HG02884 (cell line): ENCODE measurements around the gene LACRT.

Experiments
- ATAC-seq: cut with Tn5 transposase; IDR thresholded peaks from one replicate; pipeline ENCODE4 v1.9.1; 2021; ENCODE audit warnings: mild to moderate bottlenecking, moderate library complexity; ENCODE audit not compliant: unreplicated experiment

The LACRT gene

GRCh38 chr12:54603173-54603814 is 31.4 kb downstream of the LACRT start:
- peak; percentile 95 for ATAC-seq

GRCh38 chr12:54602661-54603060 is 32.0 kb downstream of the LACRT start:
- no peak for ATAC-seq

DNA sequence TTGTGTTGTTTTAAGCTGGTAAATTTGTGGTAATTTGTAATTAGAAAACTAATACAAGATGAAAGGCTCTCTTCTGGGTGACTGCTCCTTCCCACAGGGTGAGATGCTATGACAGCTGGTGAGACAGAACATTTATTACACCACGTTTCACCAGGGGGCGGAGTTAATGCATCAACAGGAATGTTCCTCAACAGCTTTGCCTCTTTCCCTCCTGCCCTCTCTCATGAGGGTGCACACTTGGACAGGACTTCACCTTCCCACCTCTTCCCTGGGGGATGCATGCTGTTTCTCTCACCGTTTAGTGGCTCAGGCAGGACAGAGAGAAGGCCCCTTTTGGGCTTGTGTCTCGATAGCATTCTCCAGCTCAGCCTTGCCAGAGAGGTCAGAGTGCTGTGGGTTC is 32.9 kb downstream of the LACRT start:
- ATAC-seq, result no peak

GRCh38 chr12:54598970-54599369 is 35.7 kb downstream of the LACRT start:
- ATAC-seq, result no peak

DNA sequence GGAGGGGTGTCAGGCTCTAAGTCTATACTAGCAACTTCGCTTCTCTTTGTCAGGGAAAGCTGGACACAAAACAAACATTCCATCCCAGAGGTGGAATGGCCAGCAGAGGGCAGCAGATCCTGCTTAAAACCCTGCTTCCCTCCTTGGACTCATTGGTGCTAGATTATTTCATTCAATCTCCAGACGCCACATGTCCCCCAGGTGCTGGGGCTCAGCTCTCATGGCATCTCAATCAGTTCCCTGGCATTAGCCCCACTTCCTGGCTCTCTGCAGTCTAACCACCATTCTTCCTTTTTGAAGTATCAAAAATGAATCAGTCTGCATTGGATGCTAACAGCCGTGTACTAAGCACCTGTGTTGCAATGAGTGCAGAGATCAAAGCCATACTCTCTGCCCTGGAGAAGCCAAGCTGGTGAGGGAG is 38.2 kb downstream of the LACRT start:
- no peak for ATAC-seq

GRCh38 chr12:54595471-54595870 is 39.2 kb downstream of the LACRT start:
- ATAC-seq, result no peak

GRCh38 chr12:54593725-54594124 is 41.0 kb downstream of the LACRT start:
- ATAC-seq, result no peak

- ATAC-seq, result no peak
Observed at GRCh38 chr12:54593135-54593534, 41.6 kb downstream of the LACRT start.

DNA sequence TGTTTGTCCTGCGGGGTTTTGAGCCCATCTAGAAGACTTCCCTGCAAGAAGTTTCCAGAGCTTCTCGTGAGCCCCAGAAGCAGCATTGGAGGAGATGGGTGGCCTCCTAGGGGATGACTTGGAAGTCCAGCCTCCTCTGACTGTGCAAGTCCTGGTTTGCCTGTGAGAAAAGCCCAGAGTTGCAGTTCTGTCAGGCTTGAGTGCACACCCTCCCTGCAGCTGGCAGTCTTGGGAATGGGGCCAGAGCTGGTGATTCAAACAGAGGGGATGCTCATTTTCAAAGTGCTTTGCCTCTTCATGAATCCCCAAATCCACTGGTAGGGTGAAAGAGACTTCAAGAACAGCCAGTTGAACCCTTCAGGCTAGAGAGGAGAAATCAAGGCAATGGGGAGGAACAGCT is 42.4 kb downstream of the LACRT start:
- ATAC-seq, result no peak

DNA sequence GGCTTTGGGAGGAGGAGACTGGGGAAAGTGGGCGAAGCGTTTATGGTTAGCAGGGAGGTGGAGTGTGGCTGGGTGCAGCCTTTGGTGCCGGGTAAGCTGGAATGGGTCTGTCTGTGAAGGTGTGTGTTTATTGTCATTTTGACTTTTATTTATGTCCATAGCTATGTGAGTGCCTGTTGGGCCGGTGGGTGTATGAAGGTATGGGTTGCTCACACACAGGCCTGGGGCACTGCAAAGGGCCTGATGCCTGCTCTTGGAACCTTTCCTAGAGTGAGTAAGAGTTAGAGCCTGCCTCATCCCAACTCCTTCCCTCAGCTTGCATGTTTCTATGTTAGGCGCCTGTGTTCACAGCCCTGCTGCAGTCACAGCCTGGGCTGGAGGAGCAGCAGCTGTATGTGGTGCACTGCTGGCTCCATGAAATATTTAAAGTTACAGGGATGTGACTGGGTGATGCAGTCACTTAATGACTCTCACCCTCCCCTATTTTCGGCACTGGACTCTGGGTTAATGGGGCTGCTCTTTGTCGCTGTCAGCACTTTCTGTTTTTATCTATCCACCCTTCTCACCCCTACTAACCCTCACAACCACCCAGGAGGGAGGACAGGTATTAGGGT is 43.6 kb downstream of the LACRT start:
- no peak for ATAC-seq

GRCh38 chr12:54589964-54590363 is 44.7 kb downstream of the LACRT start:
- ATAC-seq, result no peak

GRCh38 chr12:54588890-54589267 is 45.8 kb downstream of the LACRT start:
- no peak for ATAC-seq

GRCh38 chr12:54588110-54588889 is 46.4 kb downstream of the LACRT start, which contains the start of gene PPP1R1A:
Gene PPP1R1A, minus strand, starts transcription at chr12:54588659. Its CDS starts 171 bp downstream, at chr12:54588488.
- no peak for ATAC-seq

DNA sequence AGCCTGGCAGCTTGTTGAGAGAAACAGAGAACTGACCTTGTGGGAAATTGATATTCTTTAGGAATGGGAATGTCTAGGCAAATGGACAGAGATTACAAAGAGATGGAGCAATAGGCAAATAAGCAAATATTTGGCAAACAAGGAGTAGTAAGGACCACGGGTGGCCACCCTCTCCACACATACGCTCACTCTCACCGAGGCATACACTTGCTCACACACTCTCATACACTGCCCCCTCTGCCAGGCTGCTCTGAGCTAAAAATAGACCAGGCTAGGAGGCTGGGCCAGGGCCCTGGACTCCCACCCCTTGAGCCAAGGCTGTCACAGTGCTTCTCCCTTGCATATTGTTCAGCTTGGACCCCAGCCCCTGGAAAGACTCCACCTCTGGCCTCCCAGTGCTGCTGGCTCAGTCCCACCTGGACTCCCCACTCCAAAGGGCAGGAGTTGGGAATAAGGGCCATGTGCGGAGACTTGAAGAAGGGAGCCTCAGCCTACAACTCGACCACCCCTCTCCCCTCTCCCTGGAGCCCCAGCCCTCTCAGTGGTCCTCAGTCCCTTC is 47.3 kb downstream of the LACRT start:
- ATAC-seq, result no peak

- no peak for ATAC-seq
Observed at GRCh38 chr12:54586620-54587019, 48.1 kb downstream of the LACRT start.

DNA sequence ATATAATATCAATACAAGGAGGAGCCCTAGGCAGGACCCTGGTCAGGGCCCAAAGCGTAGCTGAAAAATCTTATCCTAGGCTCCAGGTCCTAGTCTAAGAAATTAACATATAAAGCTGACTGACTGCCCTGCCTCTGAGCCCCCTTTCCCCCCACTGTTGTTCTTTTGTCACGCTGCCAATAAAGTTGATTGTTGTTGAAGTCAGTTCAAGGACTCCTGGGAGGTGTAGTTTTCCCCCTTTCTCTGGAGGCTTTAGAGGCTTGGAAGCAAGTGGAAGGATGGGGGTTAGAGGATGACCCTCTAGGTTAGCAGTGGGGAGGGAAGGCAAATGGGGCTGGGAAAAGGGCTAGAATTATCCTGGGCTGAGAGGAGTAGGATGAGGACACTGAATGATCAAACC is 49.5 kb downstream of the LACRT start:
- no peak for ATAC-seq

DNA sequence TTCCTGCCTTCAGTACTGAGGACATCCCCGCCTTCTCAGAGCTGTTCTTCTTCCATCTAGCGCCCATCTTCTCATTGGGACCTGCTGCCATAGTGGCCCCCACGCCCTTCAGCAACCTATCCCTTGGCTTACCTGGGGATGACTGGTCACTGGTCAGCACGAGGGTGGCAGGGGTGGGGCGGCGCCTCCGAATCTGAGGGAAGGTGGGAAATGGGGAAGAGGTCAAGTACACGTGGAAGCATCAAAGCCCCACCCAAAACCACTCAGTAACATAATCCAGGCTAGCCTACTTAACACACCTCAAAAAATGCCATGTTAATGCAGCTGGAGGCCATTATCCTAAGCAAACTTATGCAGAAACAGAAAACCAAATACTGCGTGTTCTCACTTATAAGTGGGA is 50.6 kb downstream of the LACRT start:
- no peak for ATAC-seq

DNA sequence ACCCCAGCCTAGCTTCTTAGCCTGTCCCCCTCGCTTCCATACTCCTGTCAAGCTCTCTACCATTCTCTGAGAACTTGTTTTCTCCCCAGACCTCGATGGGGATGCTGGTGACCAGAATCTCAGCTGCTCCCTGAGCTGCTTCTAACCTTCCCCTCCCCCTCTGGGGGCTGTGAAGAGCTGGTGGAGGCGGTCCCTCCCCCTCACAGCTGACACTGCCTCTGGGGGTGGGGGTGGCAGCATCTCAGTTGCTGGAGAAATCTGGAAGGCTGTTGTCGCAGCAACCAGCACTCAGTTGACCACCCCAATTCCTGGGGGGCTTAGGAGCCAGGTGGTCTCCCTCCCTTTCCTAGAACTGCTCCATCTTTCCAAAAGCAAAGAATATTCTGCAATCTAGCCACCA is 51.0 kb downstream of the LACRT start:
- no peak for ATAC-seq

- no peak for ATAC-seq
Observed at GRCh38 chr12:54581412-54581811, 53.3 kb downstream of the LACRT start.
